H9 (cell line): ENCODE measurements around the gene RARS2. TPM values are rescaled to one million over a fixed set of nuclear protein-coding genes. Genes with fewer than 3 reads are reported as not detected.

Experiments
- DNase-seq: peaks from one replicate; pipeline ENCODE4 v3.0.0-alpha.2; 2017
- H2AFZ ChIP-seq: one replicate; pipeline ENCODE4 v1.6.1; 2013; ENCODE audit warnings: mild to moderate bottlenecking, low read length, control low read depth, moderate library complexity
- H2AK5ac ChIP-seq: 2 replicates; pipeline ENCODE4 v1.6.1; 2013; ENCODE audit warnings: low read length, control low read depth, mixed read lengths; ENCODE audit not compliant: insufficient read length
- H2BK120ac ChIP-seq: one replicate; pipeline ENCODE4 v1.6.1; 2013; ENCODE audit warnings: low read depth, mild to moderate bottlenecking, low read length, control low read depth, inconsistent platforms; ENCODE audit not compliant: poor library complexity, severe bottlenecking
- H2BK12ac ChIP-seq: 2 replicates; pipeline ENCODE4 v1.6.1; 2013; ENCODE audit warnings: low read length, control low read depth, mixed read lengths, low read depth; ENCODE audit not compliant: insufficient read length
- H2BK15ac ChIP-seq: 2 replicates; pipeline ENCODE4 v1.6.1; 2013; ENCODE audit warnings: low read depth, low read length, control low read depth
- H2BK20ac ChIP-seq: one replicate; pipeline ENCODE4 v1.6.1; 2013; ENCODE audit warnings: low read depth, mild to moderate bottlenecking, low read length, control low read depth, inconsistent platforms; ENCODE audit not compliant: poor library complexity, severe bottlenecking
- H2BK5ac ChIP-seq: 2 replicates; pipeline ENCODE4 v1.6.1; 2013; ENCODE audit warnings: low read length, control low read depth, mixed read lengths; ENCODE audit not compliant: insufficient read length
- H3K14ac ChIP-seq: 2 replicates; pipeline ENCODE4 v1.6.1; 2013; ENCODE audit warnings: low read length, control low read depth; ENCODE audit not compliant: insufficient read depth
- H3K18ac ChIP-seq: 2 replicates; pipeline ENCODE4 v1.6.1; 2013; ENCODE audit warnings: low read depth, mild to moderate bottlenecking, mixed read lengths, low read length, control low read depth; ENCODE audit not compliant: insufficient read length
- H3K23ac ChIP-seq: 2 replicates; pipeline ENCODE4 v1.6.1; 2013; ENCODE audit warnings: low read length, control low read depth, mixed read lengths, low read depth; ENCODE audit not compliant: insufficient read length
- H3K23me2 ChIP-seq: 2 replicates; pipeline ENCODE4 v1.6.1; 2013; ENCODE audit warnings: low read depth, mild to moderate bottlenecking, mixed read lengths, low read length, control low read depth; ENCODE audit not compliant: insufficient read length, poor library complexity, severe bottlenecking
- H3K27ac ChIP-seq: 2 replicates; pipeline ENCODE4 v1.5.1; 2013; ENCODE audit warnings: low read length, control low read depth, mixed read lengths, low read depth; ENCODE audit not compliant: insufficient read length
- H3K27me3 ChIP-seq: 2 replicates; pipeline ENCODE4 v1.6.1; 2013; ENCODE audit warnings: low read length, control low read depth, inconsistent platforms; ENCODE audit not compliant: insufficient read depth
- H3K4ac ChIP-seq: 2 replicates; pipeline ENCODE4 v1.6.1; 2013; ENCODE audit warnings: low read depth, mild to moderate bottlenecking, control low read depth, inconsistent platforms, low read length, moderate library complexity
- H3K4me1 ChIP-seq: 2 replicates; pipeline ENCODE4 v1.6.1; 2013; ENCODE audit warnings: low read length, control low read depth, inconsistent platforms; ENCODE audit not compliant: insufficient read depth
- H3K4me2 ChIP-seq: 2 replicates; pipeline ENCODE4 v1.6.1; 2013; ENCODE audit warnings: low read length, control low read depth, mixed read lengths; ENCODE audit not compliant: insufficient read length, insufficient read depth
- H3K56ac ChIP-seq: 2 replicates; pipeline ENCODE4 v1.6.1; 2013; ENCODE audit warnings: low read depth, mild to moderate bottlenecking, mixed read lengths, low read length, control low read depth; ENCODE audit not compliant: insufficient read length
- H3K79me1 ChIP-seq: 2 replicates; pipeline ENCODE4 v1.6.1; 2013; ENCODE audit warnings: low read depth, mild to moderate bottlenecking, moderate library complexity, low read length, control low read depth, inconsistent platforms; ENCODE audit not compliant: insufficient read depth, poor library complexity, severe bottlenecking
- H3K79me2 ChIP-seq: 2 replicates; pipeline ENCODE4 v1.6.1; 2013; ENCODE audit warnings: low read length, control low read depth, inconsistent platforms; ENCODE audit not compliant: insufficient read depth
- H3K9ac ChIP-seq: 2 replicates; pipeline ENCODE4 v1.6.1; 2013; ENCODE audit warnings: low read length, control low read depth, mixed read lengths; ENCODE audit not compliant: insufficient read length; ENCODE audit errors: extremely low read depth
- H3K9me3 ChIP-seq: one replicate; pipeline ENCODE4 v1.6.1; 2013; ENCODE audit warnings: low read depth, low read length, inconsistent platforms; ENCODE audit not compliant: control insufficient read depth
- H3T11ph ChIP-seq: one replicate; pipeline ENCODE4 v1.6.1; 2013; ENCODE audit warnings: mild to moderate bottlenecking, low read length, control low read depth, inconsistent platforms
- H4K20me1 ChIP-seq: one replicate; pipeline ENCODE4 v1.6.1; 2013; ENCODE audit not compliant: control insufficient read depth, insufficient read length, insufficient read depth
- H4K5ac ChIP-seq: 2 replicates; pipeline ENCODE4 v1.6.1; 2013; ENCODE audit warnings: low read depth, mild to moderate bottlenecking, mixed read lengths, low read length, control low read depth; ENCODE audit not compliant: insufficient read length
- H4K8ac ChIP-seq: replicated peaks from 2 replicates; pipeline ENCODE4 v1.6.1; 2013; ENCODE audit warnings: low read length, control low read depth, mixed read lengths, low read depth; ENCODE audit not compliant: insufficient read length
- H4K91ac ChIP-seq: 2 replicates; pipeline ENCODE4 v1.6.1; 2013; ENCODE audit warnings: low read depth, mild to moderate bottlenecking, moderate library complexity, mixed read lengths, low read length, control low read depth; ENCODE audit not compliant: insufficient read length
- H3K27ac Mint-ChIP-seq, 3 experiments: 2 replicates in 2 of 3; 3 replicates in 1 of 3; pipeline ENCODE4 v1.8.0; 2020 to 2021; ENCODE audit warnings: mixed read lengths in 3 of 3, mild to moderate bottlenecking in 1 of 3, moderate library complexity in 1 of 3
- H3K27me3 Mint-ChIP-seq: 2 replicates; pipeline ENCODE4 v1.8.0; 2021; ENCODE audit warnings: low read depth, mild to moderate bottlenecking, moderate library complexity, mixed read lengths
- H3K36me3 Mint-ChIP-seq, 3 experiments: 2 replicates in 2 of 3; 3 replicates in 1 of 3; pipeline ENCODE4 v1.8.0; 2020 to 2021; ENCODE audit warnings: low read depth in 3 of 3, mixed read lengths in 3 of 3; ENCODE audit not compliant: insufficient read depth in 1 of 3
- H3K4me1 Mint-ChIP-seq, 2 experiments: 2 replicates each; pipeline ENCODE4 v1.8.0; 2020; ENCODE audit warnings: mixed read lengths in 2 of 2
- H3K4me3 Mint-ChIP-seq, 2 experiments: 2 replicates in 1 of 2; 3 replicates in 1 of 2; pipeline ENCODE4 v1.8.0; 2020 to 2021; ENCODE audit warnings: mild to moderate bottlenecking in 2 of 2, mixed read lengths in 2 of 2, moderate library complexity in 1 of 2
- H3K9me3 Mint-ChIP-seq, 2 experiments: 2 replicates in 1 of 2; 3 replicates in 1 of 2; pipeline ENCODE4 v1.8.0; 2020; ENCODE audit warnings: mild to moderate bottlenecking in 2 of 2, mixed read lengths in 2 of 2, moderate library complexity in 1 of 2
- CTCF ChIP-seq: fragments of 200-600 bp; sonication (generic); conservative IDR thresholded peaks from 3 replicates; pipeline ENCODE4 v1.8.0; 2021; ENCODE audit warnings: antibody characterized with exemption, mild to moderate bottlenecking
- WGBS: extraction: QIAGEN DNeasy Blood & Tissue Kit; methylation state at CpG from one replicate; pipeline ENCODE4 v1.1.7; 2013; ENCODE audit warnings: missing lambda C conversion rate, low lambda C conversion rate, mixed read lengths; ENCODE audit not compliant: insufficient read length; ENCODE audit errors: extremely low coverage; 5-methylcytosine and 5-hydroxymethylcytosine counted together
- total RNA-seq: library from RNA; stranded (reverse); gene quantifications from 2 replicates; pipeline ENCODE4 v1.2.1, GENCODE V29; 2021

RARS2 gene
- total RNA-seq, 1 experiment from 2014 or later = 45.1 TPM

DNA sequence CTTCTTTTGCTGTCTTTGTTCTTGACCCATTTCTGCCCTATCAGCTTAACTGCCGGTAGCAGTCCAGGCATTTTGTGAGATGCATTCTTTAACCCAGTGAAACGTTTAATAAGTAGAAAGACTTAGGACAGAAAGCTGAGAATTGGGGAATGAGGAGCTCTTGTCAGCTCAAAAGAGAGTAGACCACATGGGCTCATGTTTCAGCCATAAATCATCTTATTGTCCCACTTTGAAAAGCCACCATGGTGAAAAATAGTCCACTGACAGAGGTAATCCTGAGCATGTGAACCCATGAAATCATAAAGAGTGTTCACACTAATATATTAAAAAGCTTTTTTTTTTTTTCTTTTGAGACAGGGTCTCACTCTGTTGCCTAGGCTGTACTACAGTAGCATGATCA lies 16.4 kb upstream of the RARS2 start:
- Histone ChIP-seq H4K8ac (no peak overlapping the region), H3K4me2 (no peak overlapping the region), H4K20me1 (no peaks in the 10 kb centered on the region), H2BK12ac (no peak overlapping the region), H3K79me2 (no peaks in the 10 kb centered on the region), H3K56ac (no peak overlapping the region), H3K4ac (no peak overlapping the region), H2BK5ac (no peak overlapping the region), H3K14ac (no peak overlapping the region), H4K5ac (no peak overlapping the region), H2BK20ac (no peak overlapping the region), H3T11ph (no peak overlapping the region), H3K27me3 (no peaks in the 10 kb centered on the region), H2BK15ac (no peak overlapping the region), H3K23me2 (no peaks in the 10 kb centered on the region), H2AFZ (no peak overlapping the region), H4K91ac (no peak overlapping the region), H2BK120ac (no peak overlapping the region), H3K9ac (no peak overlapping the region), H3K9me3 (no peaks in the 10 kb centered on the region), H3K18ac (no peak overlapping the region), H3K23ac (no peak overlapping the region), H2AK5ac (no peak overlapping the region), H3K79me1 (no peaks in the 10 kb centered on the region), H3K27ac (no peak overlapping the region), H3K4me1 (no peaks in the 10 kb centered on the region)
- Mint-ChIP-seq H3K27ac (no peak overlapping the region), H3K9me3 (no peaks in the 10 kb centered on the region), H3K36me3 (peaks cover 19 to 46% (median 35%) of the 10 kb centered on the region in 3 experiments; a peak in 6 of 7 replicates), H3K27me3 (no peaks in the 10 kb centered on the region), H3K4me3 (no peak overlapping the region), H3K4me1 (peaks cover 12 to 22% of the 10 kb centered on the region in 2 experiments)
- WGBS = no CpG with 5 or more reads among the region's 2 CpGs
- no peak for DNase-seq
- no peak for TF ChIP-seq CTCF
